A549 (cell line): ENCODE results near the gene ARHGAP31. TPM values are rescaled to one million over a fixed set of nuclear protein-coding genes. Genes with fewer than 3 reads are reported as not detected.

Experiments used
- ATAC-seq, 2 experiments: fragments of 200-7000 bp in 1 of 2; fragments of >200 bp in 1 of 2; cut with Nextera tagmentation in 1 of 2; cut with Tn5 transposase in 1 of 2; 3 replicates each; pipeline versions ENCODE4 v1.8.0 to v1.9.1; 2018 to 2020; ENCODE audit warnings: mild to moderate bottlenecking in 1 of 2, moderate library complexity in 1 of 2
- CTCF ChIA-PET: fragments of 300-600 bp; sonication (Branson Sonifier 250); formaldehyde crosslinking; extraction: SDS; loops from one replicate; lab custom pipeline; 2021; ENCODE audit warnings: antibody characterized with exemption, inconsistent platforms; lab: Yijun Ruan, JAX
- POLR2A ChIA-PET: fragments of 350-600 bp; formaldehyde crosslinking; extraction: SDS; loops from one replicate; lab custom pipeline; 2021; ENCODE audit warnings: antibody characterized with exemption, inconsistent platforms; lab: Yijun Ruan, JAX
- DNase-seq, 2 experiments: peaks; one replicate each; pipeline versions ENCODE4 v3.0.0 to v3.0.0-alpha.2; 2011 to 2016; ENCODE audit warnings: low read depth in 1 of 2, low spot score in 1 of 2
- FAIRE-seq: peaks from 2 replicates; lab custom pipeline; 2011; peaks lifted over from hg19 to GRCh38; lab: Jason Lieb, UNC
- H3K27ac ChIP-seq, 2 experiments: fragments of >200 bp; sonication (Bioruptor Twin); formaldehyde crosslinking; 3 replicates each; pipeline ENCODE4 v1.5.1; 2016 to 2017
- H3K4me1 ChIP-seq: fragments of >200 bp; sonication (Bioruptor Twin); formaldehyde crosslinking; 3 replicates; pipeline ENCODE4 v1.6.1; 2016
- H3K4me2 ChIP-seq: fragments of >200 bp; sonication (Bioruptor Twin); formaldehyde crosslinking; 3 replicates; pipeline ENCODE4 v1.6.1; 2016
- H3K4me3 ChIP-seq: fragments of >200 bp; sonication (Bioruptor Twin); formaldehyde crosslinking; 3 replicates; pipeline ENCODE4 v1.5.1; 2016
- H3K9me3 ChIP-seq: fragments of >200 bp; sonication (Bioruptor Twin); formaldehyde crosslinking; 3 replicates; pipeline ENCODE4 v1.6.1; 2016
- BHLHE40 ChIP-seq: IDR thresholded peaks from 2 replicates; pipeline ENCODE4 v1.6.1; 2012; ENCODE audit warnings: low read depth, low read length, inconsistent platforms
- CBX2 ChIP-seq: fragments of 200-600 bp; sonication (generic); IDR thresholded peaks from 2 replicates; pipeline ENCODE4 v1.6.1; 2016; ENCODE audit warnings: low read depth, mild to moderate bottlenecking, borderline replicate concordance
- CHD4 ChIP-seq: fragments of 200-600 bp; sonication (generic); IDR thresholded peaks from 2 replicates; pipeline ENCODE4 v1.6.1; 2016; ENCODE audit warnings: antibody characterized with exemption, mild to moderate bottlenecking, borderline replicate concordance
- CTCF ChIP-seq: fragments of >200 bp; sonication (Bioruptor Twin); formaldehyde crosslinking; IDR thresholded peaks from 3 replicates; pipeline ENCODE4 v1.5.1; 2016
- EHF ChIP-seq: fragments of 250-450 bp; sonication (Bioruptor Pico); IDR thresholded peaks from 2 replicates; pipeline ENCODE4 v1.5.0; 2020; ENCODE audit warnings: mild to moderate bottlenecking
- ELK1 ChIP-seq: fragments of 150-350 bp; IDR thresholded peaks from 2 replicates; pipeline ENCODE4 v1.6.1; 2014; ENCODE audit warnings: low read depth, mild to moderate bottlenecking, low read length
- FOXS1 ChIP-seq: fragments of 250-450 bp; sonication (Bioruptor Pico); IDR thresholded peaks from 2 replicates; pipeline ENCODE4 v1.5.0; 2020; ENCODE audit warnings: mild to moderate bottlenecking, moderate library complexity
- HEYL ChIP-seq: fragments of 250-450 bp; sonication (Bioruptor Pico); IDR thresholded peaks from 2 replicates; pipeline ENCODE4 v1.8.0; 2021; ENCODE audit warnings: mild to moderate bottlenecking, moderate library complexity
- HOXB13 ChIP-seq: fragments of 250-450 bp; sonication (Bioruptor Pico); IDR thresholded peaks from 2 replicates; pipeline ENCODE4 v1.5.0; 2020; ENCODE audit warnings: low read depth, mild to moderate bottlenecking, moderate library complexity
- KDM1A ChIP-seq: fragments of 200-600 bp; sonication (generic); IDR thresholded peaks from 2 replicates; pipeline ENCODE4 v1.6.1; 2016; ENCODE audit warnings: low read depth, mild to moderate bottlenecking
- MAFK ChIP-seq: fragments of 450-650 bp; IDR thresholded peaks from 2 replicates; pipeline ENCODE4 v1.6.1; 2014; ENCODE audit not compliant: partially characterized antibody
- MAX ChIP-seq: IDR thresholded peaks from 2 replicates; pipeline ENCODE4 v1.6.1; 2012
- MAZ ChIP-seq: fragments of 150-350 bp; IDR thresholded peaks from 2 replicates; pipeline ENCODE4 v1.6.1; 2014; ENCODE audit warnings: antibody characterized with exemption, low read depth, low read length, borderline replicate concordance
- NFE2L2 ChIP-seq: fragments of 150-350 bp; conservative IDR thresholded peaks from 2 replicates; pipeline ENCODE4 v1.6.1; 2014; ENCODE audit warnings: low read length
- PBX3 ChIP-seq: IDR thresholded peaks from 2 replicates; pipeline ENCODE4 v1.6.1; 2012
- POLR2AphosphoS2 ChIP-seq: conservative IDR thresholded peaks from 2 replicates; pipeline ENCODE4 v1.6.1; 2012; ENCODE audit warnings: low read length, improper control_type of control experiment, inconsistent platforms
- RARB ChIP-seq: fragments of 250-450 bp; sonication (Bioruptor Pico); IDR thresholded peaks from 2 replicates; pipeline ENCODE4 v1.8.0; 2021; ENCODE audit warnings: mild to moderate bottlenecking, moderate library complexity
- RNF2 ChIP-seq: fragments of 200-600 bp; sonication (generic); IDR thresholded peaks from 2 replicates; pipeline ENCODE4 v1.6.1; 2016; ENCODE audit warnings: low read depth, mild to moderate bottlenecking, antibody characterized with exemption, moderate library complexity, borderline replicate concordance
- SMC3 ChIP-seq: fragments of >200 bp; sonication (Bioruptor Twin); formaldehyde crosslinking; IDR thresholded peaks from 3 replicates; pipeline ENCODE4 v1.6.1; 2018; ENCODE audit warnings: inconsistent platforms
- TFCP2L1 ChIP-seq: fragments of 250-450 bp; sonication (Bioruptor Pico); IDR thresholded peaks from 2 replicates; pipeline ENCODE4 v1.5.0; 2021; ENCODE audit warnings: mild to moderate bottlenecking
- TP53 ChIP-seq: fragments of 250-450 bp; sonication (Bioruptor Pico); IDR thresholded peaks from 2 replicates; pipeline ENCODE4 v1.5.0; 2021; ENCODE audit warnings: mild to moderate bottlenecking, moderate library complexity
- USF2 ChIP-seq: fragments of 450-650 bp; IDR thresholded peaks from 2 replicates; pipeline ENCODE4 v1.6.1; 2014; ENCODE audit warnings: antibody characterized with exemption
- ZC3H11A ChIP-seq: fragments of 450-650 bp; IDR thresholded peaks from 2 replicates; pipeline ENCODE4 v1.6.1; 2014; ENCODE audit warnings: antibody characterized with exemption, mild to moderate bottlenecking
- ZSCAN20 ChIP-seq: fragments of 250-450 bp; sonication (Bioruptor Pico); IDR thresholded peaks from 2 replicates; pipeline ENCODE4 v1.8.0; 2022; ENCODE audit warnings: mild to moderate bottlenecking, moderate library complexity
- WGBS: methylation state at CpG from one replicate; pipeline ENCODE4 v1.1.6; 2017; ENCODE audit errors: missing lambda C conversion rate; 5-methylcytosine and 5-hydroxymethylcytosine counted together
- polyA plus RNA-seq, 4 experiments: library from polyadenylated mRNA; depleted of rRNA in 3 of 4; stranded (reverse); fragments of >200 nt; fragmentation: RNase III in 1 of 4; extraction: RNeasy Plus Mini Kit Qiagen cat#74134 plus additional on column Dnase treatment in 1 of 4; gene quantifications; 2 replicates in 3 of 4; 3 replicates in 1 of 4; pipeline ENCODE4 v1.2.3, GENCODE V29; 2011 to 2017

ARHGAP31 gene
- polyA plus RNA-seq, 2 of the 4 experiments (the other 2 are of a cell fraction): 0.93 to 1.3 TPM

- CTCF ChIA-PET: no interaction called here
- Histone ChIP-seq H3K27ac (no peak overlapping the region), H3K4me2 (no peak overlapping the region)
- TF ChIP-seq ELK1 (no peak), MAZ (no peak), PBX3 (no peak), TFCP2L1 (CRISPR knock-in tag) (no peak)
- TF ChIP-seq, all 56 proteins: peak for 0
- POLR2A ChIA-PET: no interaction called here
- no peak overlapping the region for H3K4me3 ChIP-seq
- FAIRE-seq (no peak), ATAC-seq (no peak), DNase-seq (no peak)
- no peaks in the 10 kb centered on the region for H3K9me3 ChIP-seq
- H3K4me1 ChIP-seq: no peaks in the 10 kb centered on the region
- 57% methylated on average over 1 of the region's 1 CpG for WGBS
Observed at GRCh38 chr3:119409844-119410243, 115.7 kb downstream of the ARHGAP31 start.

- FAIRE-seq (no peak), ATAC-seq (no peak), DNase-seq (no peak)
- Histone ChIP-seq H3K4me1 (no peaks in the 10 kb centered on the region), H3K4me3 (no peak overlapping the region), H3K27ac (no peak overlapping the region), H3K4me2 (no peak overlapping the region), H3K9me3 (no peaks in the 10 kb centered on the region)
- POLR2A ChIA-PET: no interaction called here
- WGBS: 83% methylated on average over 7 of the region's 7 CpGs
- CTCF ChIA-PET: interaction anchor here (0.9 to 1.0 kb wide), 2 partner anchors 10 kb away, joined by 3 to 4 read pairs; no protein-coding TSS in a partner anchor
- peak; percentile 89 for TF ChIP-seq MAFK
- no peak for TF ChIP-seq KDM1A
- TF ChIP-seq NFE2L2: no peak
Observed at GRCh38 chr3:119413603-119414280, 119.6 kb downstream of the ARHGAP31 start.

- Histone ChIP-seq H3K4me3 (no peak overlapping the region), H3K4me2 (no peak overlapping the region), H3K4me1 (no peaks in the 10 kb centered on the region), H3K9me3 (no peaks in the 10 kb centered on the region), H3K27ac (no peak overlapping the region)
- TF ChIP-seq ELK1: no peak
- TF ChIP-seq CTCF: no peak
- no peak for TF ChIP-seq ZSCAN20 (CRISPR knock-in tag)
- TF ChIP-seq NFE2L2: no peak
- TF ChIP-seq HOXB13 (CRISPR knock-in tag): no peak
- no peak for TF ChIP-seq TP53 (CRISPR knock-in tag)
- no peak for TF ChIP-seq RARB
- no peak for TF ChIP-seq SMC3
- TF ChIP-seq POLR2AphosphoS2: no peak
- TF ChIP-seq ZC3H11A: no peak
- no peak for TF ChIP-seq USF2
- TF ChIP-seq CHD4: no peak
- no peak for TF ChIP-seq FOXS1 (CRISPR knock-in tag)
- TF ChIP-seq BHLHE40: no peak
- TF ChIP-seq EHF (CRISPR knock-in tag): no peak
- no peak for TF ChIP-seq MAX
- no peak for TF ChIP-seq HEYL
- TF ChIP-seq CBX2: no peak
- no peak for TF ChIP-seq RNF2
- 83% methylated on average over 1 of the region's 1 CpG for WGBS
- ATAC-seq (no peak), DNase-seq (no peak), FAIRE-seq (no peak)
- CTCF ChIA-PET: interaction anchor here (1.0 to 1.3 kb wide), 3 partner anchors 12 to 143 kb away, joined by 3 to 4 read pairs (median 3); no protein-coding TSS in a partner anchor
- POLR2A ChIA-PET: interaction anchor here (1.2 kb wide), 1 partner anchor 81 kb away, joined by 3 read pairs; no protein-coding TSS in a partner anchor
Observed at GRCh38 chr3:119416873-119417272, 122.7 kb downstream of the ARHGAP31 start.
